HG03558 (cell line): ENCODE measurements around the gene MLXIP.
"Not testable (repeated sequence)": the region's sequence is repeated elsewhere in the genome, so short reads cannot be mapped to it uniquely, and the experiment has no call there.

Experiments
- ATAC-seq: cut with Tn5 transposase; IDR thresholded peaks from one replicate; pipeline ENCODE4 v1.9.1; 2021; ENCODE audit warnings: moderate number of reproducible peaks; ENCODE audit not compliant: unreplicated experiment; ENCODE audit errors: extremely low read depth

The MLXIP gene

DNA sequence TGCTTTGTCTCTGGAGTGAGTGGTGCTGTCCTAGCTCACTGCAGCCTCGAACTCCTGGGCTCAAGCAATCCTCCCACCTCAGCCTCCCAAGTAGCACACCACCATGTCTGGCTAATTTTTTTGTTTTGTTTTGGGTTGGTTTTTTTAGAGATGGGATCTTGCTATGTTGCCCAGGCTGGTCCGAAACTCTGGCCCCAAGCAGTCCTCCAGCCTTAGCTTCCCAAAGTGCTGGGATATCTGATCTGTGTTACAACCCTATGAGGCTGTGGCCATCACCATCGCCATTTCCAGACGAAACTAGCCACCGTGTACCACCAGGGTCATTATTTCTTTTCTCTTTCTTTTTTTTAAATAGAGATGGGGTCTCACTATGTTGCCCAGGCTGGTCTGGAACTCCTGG is 92.8 kb downstream of the MLXIP start:
- ATAC-seq = no peak

DNA sequence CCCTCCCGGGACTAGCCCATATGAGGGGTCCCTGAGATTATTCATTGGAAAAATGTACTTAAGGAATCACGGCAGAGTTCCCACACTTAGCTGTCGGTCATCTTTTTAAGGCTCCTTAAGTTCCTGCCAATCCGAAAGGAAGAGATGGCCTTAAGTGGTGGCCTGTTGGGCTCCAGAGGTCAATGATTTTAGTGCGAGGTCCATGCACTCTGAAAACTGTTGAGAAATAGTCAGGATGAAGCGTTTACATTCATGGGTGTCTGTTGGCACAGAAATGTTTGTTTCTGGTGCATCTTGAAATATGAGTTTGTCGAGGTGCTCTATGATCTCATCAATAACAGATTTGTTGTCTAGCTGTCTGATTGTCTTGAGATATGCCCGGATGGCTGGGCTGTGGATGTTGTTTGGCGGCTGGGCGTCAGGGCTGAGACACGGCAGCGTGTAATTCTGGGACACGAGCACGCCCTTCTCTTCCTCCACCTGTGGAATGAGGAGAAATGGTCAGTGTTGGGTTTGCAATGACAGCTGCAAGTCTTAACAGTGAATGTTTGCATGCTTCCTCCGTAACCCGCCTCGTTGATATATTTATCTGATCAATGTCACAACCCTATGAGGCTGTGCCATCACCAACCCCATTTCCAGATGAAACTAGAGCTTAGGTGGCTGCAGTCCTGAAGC is 93.8 kb downstream of the MLXIP start:
- ATAC-seq = no peak

DNA sequence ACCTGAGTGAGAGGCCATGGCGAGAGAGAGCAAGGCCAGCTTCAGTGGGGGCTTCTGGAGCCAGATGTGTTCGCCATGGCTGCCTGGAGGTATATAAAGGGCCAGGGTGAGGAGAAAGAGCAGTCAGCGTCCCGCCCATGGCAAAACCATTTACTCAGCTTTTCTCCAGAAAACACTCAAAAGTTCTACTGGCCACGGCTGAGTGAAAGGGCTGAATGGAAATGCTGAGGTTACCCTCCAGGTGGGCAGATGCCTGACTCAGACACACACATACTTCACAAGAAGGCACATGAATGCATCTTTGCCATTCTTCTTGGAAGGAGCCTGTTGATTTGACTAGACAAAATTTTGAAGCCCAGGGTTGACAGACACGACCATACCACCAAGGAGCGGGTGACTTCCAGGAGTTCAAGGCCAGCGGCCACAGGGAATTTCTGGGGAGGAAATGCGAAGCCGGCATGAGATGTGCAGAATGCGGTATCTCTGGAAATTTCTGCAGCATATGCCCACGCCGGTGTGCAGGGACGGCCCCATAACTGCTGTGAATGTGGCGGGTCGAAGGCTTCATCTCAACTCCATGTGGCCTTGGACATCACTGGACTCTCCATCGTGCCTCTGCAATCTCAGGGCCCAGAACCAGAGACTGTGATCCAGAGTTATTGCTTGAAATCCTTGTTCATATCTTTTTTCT is 95.7 kb downstream of the MLXIP start, which contains the start of gene IL31:
Gene IL31, minus strand, starts transcription at position 67 of the 691 bp plus-strand sequence. Its CDS starts 49 bp downstream, at position 18.
- ATAC-seq = no peak

DNA sequence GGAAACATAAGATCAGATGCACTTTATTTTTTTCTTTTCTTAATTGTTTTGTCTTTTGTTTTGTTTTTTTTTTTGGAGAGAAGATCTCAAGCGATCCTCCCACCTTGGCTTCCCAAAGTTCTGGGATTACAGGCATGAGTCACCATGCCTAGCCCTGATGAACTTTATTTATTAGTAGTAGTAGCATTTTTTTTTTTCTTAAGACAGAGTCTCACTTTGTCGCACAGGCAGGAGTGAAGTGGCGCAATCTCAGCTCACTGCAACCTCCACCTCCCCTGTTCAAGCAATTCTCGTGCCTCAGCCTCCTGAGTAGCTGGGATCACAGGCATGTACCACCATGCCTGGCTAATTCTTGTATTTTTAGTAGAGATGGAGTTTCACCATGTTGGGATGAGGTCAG is 97.9 kb downstream of the MLXIP start:
- not testable (repeated sequence) for ATAC-seq

DNA sequence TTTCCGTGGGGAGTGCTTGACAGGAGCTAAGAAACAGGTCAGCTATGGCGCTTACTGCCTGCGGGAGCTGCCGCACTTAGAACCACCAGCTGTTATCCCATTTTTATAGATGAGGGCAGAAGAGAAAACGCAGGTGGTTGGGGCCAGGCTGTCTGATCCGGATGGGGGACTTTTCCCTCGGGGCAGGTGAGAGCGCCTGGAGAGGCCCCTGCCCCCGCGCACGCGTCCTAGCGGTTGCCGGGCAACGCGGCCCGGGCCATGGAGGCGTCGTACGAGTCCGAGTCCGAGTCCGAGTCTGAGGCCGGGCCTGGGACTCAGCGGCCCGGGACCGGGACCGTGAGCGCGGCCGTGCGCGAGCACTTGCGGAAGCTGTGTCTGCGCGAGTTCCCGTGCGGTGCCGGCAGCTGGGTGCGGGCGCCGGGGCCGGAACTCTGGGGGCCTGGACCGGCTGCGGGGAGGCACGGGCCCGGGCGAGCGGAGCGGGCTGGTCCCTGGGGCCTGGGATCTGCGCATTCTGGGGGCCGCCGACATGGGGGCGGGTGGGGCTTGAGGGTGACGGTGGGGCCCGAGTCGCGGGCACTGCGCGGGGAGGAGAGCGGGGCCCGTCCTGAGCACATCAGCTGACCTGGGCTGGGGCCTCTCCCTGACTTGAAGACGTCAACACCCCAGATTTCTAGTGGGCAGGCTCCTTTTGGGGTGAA is 104.5 kb downstream of the MLXIP start, which contains the start of gene LRRC43:
Gene LRRC43, plus strand, starts transcription at position 237 of the 701 bp plus-strand sequence. Its CDS starts 22 bp downstream, at position 259.
- ATAC-seq = no peak

DNA sequence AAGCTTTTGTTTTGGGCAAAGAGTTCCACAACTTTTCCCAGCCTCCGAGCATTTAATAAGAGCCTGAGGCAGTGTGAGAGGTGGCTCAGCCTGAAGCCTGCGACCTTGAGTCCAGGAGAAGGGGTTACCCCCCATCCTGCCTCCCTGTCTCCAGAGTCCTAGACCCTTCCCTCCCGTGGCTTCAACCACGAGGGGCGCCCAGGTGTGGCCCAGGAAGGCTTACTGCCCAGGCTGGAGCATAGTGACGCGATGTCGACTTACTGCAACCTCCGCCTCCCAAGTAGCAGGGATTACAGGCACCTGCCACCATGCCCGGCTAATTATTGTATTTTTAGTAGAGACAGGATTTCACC is 105.0 kb downstream of the MLXIP start:
- no peak for ATAC-seq

DNA sequence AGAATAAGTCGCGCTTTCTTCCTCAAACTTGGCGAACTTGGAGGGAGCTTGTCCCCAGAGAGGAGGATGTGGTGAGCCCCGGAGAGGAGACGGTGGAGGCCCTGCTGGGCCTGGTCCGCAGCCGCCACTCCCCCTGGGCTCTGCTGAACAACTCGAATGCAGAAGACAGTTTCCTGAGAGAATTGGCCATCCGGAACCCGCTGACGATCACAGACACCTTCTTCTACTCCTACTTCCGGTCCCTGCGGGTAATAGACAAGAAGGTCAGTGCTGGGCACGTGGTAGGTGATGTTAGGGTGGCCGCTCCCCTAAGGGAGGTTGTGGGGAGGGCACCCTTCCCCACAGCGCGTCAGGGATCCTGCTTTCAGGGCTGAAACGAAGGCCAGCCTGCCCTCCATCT is 106.0 kb downstream of the MLXIP start:
- ATAC-seq = no peak

DNA sequence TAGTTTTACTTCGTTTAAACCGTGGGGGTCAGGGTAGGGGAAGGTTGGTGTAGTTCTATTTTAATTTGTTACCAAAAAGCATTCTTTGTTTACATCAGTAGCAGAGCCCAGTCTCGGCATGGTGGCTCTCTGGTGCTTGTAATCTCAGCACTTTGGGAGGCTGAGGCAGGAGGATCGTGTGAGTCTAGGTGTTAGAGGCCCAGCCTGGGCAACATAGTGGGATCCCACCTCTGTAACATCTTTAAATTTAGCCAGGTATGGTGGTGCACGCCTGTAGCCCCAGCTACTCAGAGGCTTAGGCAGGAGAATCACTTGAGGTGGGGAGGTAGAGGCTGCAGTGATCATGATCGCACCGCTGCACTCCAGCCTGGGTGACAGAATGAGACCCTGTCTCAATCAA is 106.5 kb downstream of the MLXIP start:
- ATAC-seq = no peak

DNA sequence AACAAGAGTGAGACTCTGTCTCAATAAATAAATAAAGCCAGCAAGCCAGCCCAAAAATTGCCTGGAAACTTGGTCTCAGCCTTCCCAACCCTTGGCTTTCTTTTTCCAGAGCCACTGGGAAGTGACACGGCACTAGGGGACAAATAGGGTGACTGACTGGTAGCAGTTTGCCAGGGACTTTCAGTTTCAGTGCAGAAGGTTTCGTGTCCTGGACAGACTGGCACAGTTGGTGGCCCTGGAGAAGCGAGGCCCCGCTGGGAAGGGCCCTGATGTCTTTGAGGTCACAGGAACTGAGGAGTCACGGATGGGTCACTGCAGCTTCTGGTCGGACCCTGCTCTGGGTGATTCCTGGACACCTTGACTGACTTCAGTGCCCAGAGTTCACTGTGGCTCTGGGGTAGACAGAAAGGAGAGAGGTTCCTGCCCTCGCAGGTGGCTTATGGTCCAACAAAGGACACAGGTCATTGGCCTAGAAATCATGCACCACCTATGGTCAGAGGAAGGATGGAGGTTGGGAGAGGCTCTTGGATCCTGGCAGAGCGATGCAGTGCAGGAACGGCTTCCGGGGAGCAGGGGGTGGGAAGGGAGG is 107.0 kb downstream of the MLXIP start:
- ATAC-seq = no peak

DNA sequence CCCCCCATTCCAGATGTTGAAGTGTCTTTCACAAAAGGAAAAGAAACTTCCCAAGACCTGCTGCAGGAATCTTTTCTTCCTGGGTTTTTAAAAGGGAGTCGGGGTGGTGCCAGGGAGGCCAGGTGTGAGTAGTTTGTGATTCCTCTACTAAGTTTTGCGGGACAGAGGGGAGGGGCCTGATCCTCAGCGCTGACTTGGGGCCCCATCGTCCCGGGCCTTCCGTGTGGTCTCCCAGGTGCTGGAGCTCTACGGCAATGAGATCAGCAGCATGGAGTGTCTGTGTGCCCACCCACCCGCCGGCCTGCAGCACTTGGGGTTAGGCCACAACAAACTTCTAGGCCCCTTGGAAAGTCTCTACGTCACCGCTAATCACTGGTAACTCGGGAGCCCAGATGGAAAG is 108.9 kb downstream of the MLXIP start:
- ATAC-seq = no peak

DNA sequence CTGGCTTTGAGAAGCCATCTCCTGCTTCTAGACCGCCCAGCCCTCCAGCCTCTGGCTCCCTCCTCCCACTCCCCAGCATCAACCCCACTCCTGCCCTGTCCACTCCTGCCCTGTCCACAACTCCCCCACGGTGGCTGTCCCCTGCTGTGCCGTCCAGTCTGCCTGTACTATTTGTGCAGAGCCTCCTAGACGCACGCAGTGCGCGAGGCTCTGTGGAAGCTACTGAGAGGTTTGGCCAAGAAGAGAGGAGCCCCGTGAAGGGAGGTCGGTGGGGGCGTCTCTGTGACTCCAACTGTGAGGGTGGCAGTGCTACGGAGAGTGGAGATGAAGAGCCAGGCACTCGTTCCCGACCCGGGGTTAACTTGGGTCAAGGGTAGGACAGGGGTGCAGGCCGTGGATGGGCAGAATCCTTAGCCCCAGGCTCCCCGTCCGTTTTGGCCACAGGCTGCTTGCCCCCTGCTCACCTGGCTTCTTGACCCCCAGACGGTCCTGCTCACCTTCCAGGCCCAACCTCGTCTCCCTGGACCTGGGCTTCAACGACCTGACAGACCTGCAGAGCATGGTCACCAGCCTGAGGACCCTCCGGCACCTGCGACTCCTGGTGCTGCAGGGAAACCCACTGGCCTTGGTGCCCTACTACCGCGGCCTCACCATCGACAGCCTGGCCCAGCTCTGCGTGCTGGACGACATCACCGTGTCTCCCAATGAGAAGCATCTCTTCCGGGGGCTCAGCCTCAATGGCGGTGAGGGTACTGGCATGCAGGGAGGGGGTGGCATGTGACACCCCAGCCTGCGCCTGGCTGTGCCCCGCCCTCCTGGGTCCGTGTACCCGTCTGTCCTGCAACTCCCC is 111.3 kb downstream of the MLXIP start:
- no peak for ATAC-seq

DNA sequence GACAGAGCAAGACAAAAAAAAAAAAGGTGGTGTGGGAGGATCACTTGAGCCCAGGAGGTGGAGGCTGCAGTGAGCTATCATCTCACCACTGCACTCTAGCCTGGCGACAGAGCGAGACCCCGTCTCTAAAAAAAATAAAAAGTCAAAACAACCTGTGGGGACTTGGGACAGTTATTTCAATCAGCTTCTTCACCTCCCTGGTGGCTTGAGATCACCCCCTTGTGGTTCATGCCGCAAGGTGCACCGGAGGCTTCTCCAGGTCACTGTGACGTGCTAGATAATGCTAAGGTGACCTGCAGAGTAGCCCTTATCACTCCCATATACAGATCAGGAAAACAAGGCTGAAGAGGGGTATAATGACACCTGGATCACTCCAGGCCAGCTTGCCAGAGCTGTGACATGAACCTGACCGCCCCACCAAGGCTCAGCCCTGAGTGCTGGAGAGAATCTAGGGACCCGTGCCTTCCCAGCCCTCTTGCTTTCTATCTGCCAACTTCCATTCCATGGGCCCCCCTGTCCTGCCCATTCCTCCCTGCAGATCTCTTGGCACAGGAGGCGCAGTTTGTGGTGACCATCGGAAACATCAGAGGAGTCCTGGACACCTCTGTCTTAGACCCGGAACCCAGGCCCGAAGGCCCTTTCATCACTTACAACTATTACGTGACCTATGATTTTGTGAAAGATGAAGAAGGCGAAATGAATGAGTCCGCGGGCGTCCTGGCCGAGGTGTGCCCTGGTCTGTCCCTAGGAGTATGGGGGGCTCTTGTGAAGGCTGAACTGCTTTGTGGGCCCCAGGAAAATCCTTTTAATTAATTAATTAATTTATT is 112.5 kb downstream of the MLXIP start:
- ATAC-seq = no peak

DNA sequence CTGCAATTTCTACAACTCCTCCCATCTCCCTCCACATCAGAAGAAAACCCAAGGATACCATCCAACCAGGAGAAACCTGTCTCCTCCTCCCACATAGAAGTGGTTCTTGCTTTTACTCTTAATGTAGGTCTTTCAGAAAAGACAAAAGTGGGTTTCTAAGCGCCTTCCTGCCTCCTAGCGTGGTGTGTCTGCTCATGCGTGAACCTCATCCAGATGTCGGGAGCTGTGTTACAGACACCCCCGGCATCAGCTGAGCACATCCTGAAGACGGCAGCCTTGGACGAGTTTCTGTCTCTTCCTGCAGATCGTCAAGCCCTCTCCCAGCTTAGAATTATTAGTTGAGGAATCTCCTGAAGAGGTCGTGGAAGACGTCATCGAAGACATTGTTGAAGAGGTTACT is 113.9 kb downstream of the MLXIP start:
- no peak for ATAC-seq

DNA sequence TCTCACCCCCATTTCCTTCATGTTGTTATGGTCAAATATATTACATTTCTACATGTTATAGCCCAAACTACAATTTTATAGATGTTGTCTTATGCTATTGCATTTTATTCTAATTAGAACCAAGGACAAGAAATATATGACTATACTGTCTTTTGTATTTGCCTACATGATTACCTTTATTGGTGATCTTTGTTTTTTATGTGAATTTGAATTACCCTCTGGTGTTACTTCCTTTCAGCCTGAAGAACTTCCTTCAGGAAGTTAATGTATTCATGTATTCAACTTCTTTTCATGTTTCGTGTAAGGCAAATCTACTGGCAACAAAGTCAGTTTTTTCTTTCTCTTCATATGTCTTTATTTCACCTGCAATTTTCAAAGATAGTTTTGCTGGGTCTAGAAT is 116.2 kb downstream of the MLXIP start:
- ATAC-seq = no peak

DNA sequence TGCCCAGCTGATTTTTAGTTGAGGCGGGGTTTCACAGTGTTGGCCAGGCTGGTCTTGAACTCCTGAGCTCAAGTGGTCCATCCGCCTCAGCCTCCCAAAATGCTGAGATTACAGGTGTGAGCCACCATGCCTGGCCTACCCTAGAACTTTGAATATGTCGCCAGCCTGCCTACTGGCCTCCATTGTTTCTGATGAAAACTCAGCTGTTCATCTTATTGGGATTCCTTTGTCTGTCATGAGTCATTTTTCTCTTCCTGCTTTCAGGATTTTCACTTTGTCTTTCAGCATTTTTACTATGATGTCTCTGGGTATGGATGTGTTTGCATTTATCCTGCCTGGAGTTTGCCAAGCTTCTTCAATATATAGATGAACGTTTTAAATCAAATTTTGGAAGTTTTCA is 116.8 kb downstream of the MLXIP start:
- no peak for ATAC-seq
